Measurements from ENCODE around the gene SLC7A1.

DNA sequence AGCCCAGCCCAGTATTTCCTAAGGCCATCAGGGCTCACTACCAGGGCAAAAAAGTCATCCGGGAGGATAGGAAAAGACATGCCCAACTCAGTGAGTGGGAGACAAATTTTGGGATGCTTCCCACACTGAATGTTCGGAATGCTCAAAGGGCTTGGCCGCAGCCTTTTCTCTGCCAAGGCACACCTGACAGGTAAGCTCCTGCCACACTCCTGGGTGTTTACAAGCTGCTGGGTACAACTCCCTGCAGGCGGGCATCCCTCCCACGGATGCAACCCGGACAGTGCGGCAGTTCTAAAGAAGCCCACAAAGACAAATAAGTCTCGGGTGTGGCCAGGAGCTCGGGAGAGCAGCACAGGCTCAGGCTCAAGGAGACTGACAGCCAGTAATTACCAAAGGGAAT, 28.1 kb downstream of the SLC7A1 start:
- TF ChIP-seq, protein P1, sequence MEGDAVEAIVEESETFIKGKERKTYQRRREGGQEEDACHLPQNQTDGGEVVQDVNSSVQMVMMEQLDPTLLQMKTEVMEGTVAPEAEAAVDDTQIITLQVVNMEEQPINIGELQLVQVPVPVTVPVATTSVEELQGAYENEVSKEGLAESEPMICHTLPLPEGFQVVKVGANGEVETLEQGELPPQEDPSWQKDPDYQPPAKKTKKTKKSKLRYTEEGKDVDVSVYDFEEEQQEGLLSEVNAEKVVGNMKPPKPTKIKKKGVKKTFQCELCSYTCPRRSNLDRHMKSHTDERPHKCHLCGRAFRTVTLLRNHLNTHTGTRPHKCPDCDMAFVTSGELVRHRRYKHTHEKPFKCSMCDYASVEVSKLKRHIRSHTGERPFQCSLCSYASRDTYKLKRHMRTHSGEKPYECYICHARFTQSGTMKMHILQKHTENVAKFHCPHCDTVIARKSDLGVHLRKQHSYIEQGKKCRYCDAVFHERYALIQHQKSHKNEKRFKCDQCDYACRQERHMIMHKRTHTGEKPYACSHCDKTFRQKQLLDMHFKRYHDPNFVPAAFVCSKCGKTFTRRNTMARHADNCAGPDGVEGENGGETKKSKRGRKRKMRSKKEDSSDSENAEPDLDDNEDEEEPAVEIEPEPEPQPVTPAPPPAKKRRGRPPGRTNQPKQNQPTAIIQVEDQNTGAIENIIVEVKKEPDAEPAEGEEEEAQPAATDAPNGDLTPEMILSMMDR (IDR thresholded peaks at IDR 0.05), result no peak
- TF ChIP-seq POLR2A (IDR thresholded peaks at IDR 0.05), result no peak
